Fibroblast of lung (primary cell): ENCODE results near the gene DCD. TPM values are rescaled to one million over a fixed set of nuclear protein-coding genes. Genes with fewer than 3 reads are reported as not detected.

ENCODE experiments used
- DNase-seq, 2 donors: peaks; one replicate each; pipeline versions ENCODE4 v3.0.0 to v3.0.0-alpha.2; 2010; ENCODE audit warnings: low read depth in 2 of 2
- H2AFZ ChIP-seq: 2 replicates; pipeline ENCODE4 v1.5.1; 2012; ENCODE audit warnings: low read length, control low read depth, inconsistent platforms
- H3K27ac ChIP-seq: 2 replicates; pipeline ENCODE4 v1.5.1; 2011; ENCODE audit warnings: low read length, control low read depth; ENCODE audit not compliant: insufficient read depth
- H3K27me3 ChIP-seq: 2 replicates; pipeline ENCODE4 v1.5.1; 2011; ENCODE audit warnings: mild to moderate bottlenecking, low read length; ENCODE audit not compliant: control insufficient read depth, insufficient read depth
- H3K36me3 ChIP-seq: 2 replicates; pipeline ENCODE4 v1.5.1; 2011; ENCODE audit warnings: low read length; ENCODE audit not compliant: control insufficient read depth, insufficient read depth
- H3K4me1 ChIP-seq: 2 replicates; pipeline ENCODE4 v1.5.1; 2011; ENCODE audit warnings: low read length; ENCODE audit not compliant: control insufficient read depth, insufficient read depth; ENCODE audit errors: extremely low read depth
- H3K4me2 ChIP-seq: 2 replicates; pipeline ENCODE4 v1.5.1; 2011; ENCODE audit warnings: low read length, control low read depth; ENCODE audit not compliant: insufficient read depth; ENCODE audit errors: extremely low read depth
- H3K4me3 ChIP-seq, 4 experiments: fragments of 200-600 bp in 1 of 4; sonication (generic) in 1 of 4; replicated peaks in 1 of 4; 2 replicates each; pipeline ENCODE4 v1.5.1; 2011 to 2016; ENCODE audit warnings: low read length in 4 of 4, low read depth in 3 of 4, mild to moderate bottlenecking in 3 of 4, control low read depth in 2 of 4, inconsistent platforms in 1 of 4, mixed read lengths in 1 of 4; ENCODE audit not compliant: insufficient read depth in 1 of 4; ENCODE audit errors: control extremely low read depth in 1 of 4
- H3K79me2 ChIP-seq: 2 replicates; pipeline ENCODE4 v1.5.1; 2012; ENCODE audit warnings: mild to moderate bottlenecking, low read length, inconsistent platforms; ENCODE audit not compliant: control insufficient read depth, insufficient read depth
- H3K9ac ChIP-seq: 2 replicates; pipeline ENCODE4 v1.5.1; 2011; ENCODE audit warnings: mild to moderate bottlenecking, low read length, control low read depth; ENCODE audit not compliant: insufficient read depth
- H3K9me3 ChIP-seq: 2 replicates; pipeline ENCODE4 v1.5.1; 2012; ENCODE audit warnings: low read depth, low read length; ENCODE audit not compliant: control insufficient read depth, insufficient read depth
- H4K20me1 ChIP-seq: 2 replicates; pipeline ENCODE4 v1.5.1; 2011; ENCODE audit warnings: low read length; ENCODE audit not compliant: control insufficient read depth, insufficient read depth; ENCODE audit errors: extremely low read depth
- EZH2 ChIP-seq: IDR thresholded peaks from 2 replicates; pipeline ENCODE4 v1.5.1; 2012; ENCODE audit warnings: low read length, control low read depth, mild to moderate bottlenecking; ENCODE audit errors: missing control alignments
- polyA plus RNA-seq, 2 donors: library from polyadenylated mRNA; depleted of rRNA in 1 of 2; stranded (reverse) in 1 of 2; unstranded in 1 of 2; fragments of >200 nt; gene quantifications; 2 replicates each; pipeline ENCODE4 v1.2.1, GENCODE V29; 2011 to 2012; ENCODE audit warnings: missing spikeins in 1 of 2
- total RNA-seq: library from RNA; depleted of rRNA; stranded (reverse); fragments of >200 nt; gene quantifications from 2 replicates; pipeline ENCODE4 v1.2.1, GENCODE V29; 2014
- TF ChIP-seq, protein P1 (sequence below), 2 donors: IDR thresholded peaks in 1 of 2; conservative IDR thresholded peaks in 1 of 2; 1 replicate in 1 of 2; 2 replicates in 1 of 2; pipeline ENCODE4 v1.5.1; 2011 to 2012; ENCODE audit warnings: low read length in 2 of 2, control low read depth in 1 of 2, inconsistent platforms in 1 of 2, low read depth in 1 of 2, mild to moderate bottlenecking in 1 of 2

Gene DCD
- total and polyA plus RNA-seq, 2 donors (not counting 1 experiment from before 2014, with no cell fraction given) = not detected

DNA sequence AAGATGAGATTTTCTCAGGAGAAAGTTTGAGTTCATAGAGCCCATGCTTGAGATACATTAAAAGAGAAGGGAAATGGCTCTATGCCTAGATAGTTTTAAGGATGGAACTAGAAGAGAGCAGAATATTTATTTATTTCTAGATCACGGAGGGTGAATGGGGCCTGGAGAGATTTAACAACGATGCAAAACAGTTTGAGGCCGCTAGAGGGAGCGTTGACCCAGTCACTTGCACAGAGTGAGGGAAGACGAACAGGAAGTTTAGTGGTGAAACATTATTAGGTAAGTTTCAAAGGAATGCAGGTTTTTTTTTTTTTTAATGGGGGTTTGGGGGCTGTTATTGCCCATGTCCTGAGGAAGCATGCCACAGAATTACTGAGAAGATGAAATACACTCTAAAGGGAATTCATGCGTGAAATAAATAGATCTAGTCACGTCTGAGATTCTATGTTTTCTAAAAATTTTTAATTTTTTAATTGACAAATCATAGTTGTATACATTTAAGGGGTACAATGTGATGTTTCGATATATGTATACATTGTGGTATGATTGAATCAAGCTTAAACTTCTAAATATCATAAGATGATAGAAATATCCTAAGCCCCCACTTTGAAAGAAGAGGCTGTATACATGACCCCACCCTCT is 44.9 kb downstream of the DCD start:
- Histone ChIP-seq H3K4me3 (no peak overlapping the region), H4K20me1 (no peaks in the 10 kb centered on the region), H3K4me1 (no peaks in the 10 kb centered on the region), H3K9ac (no peak overlapping the region), H3K27me3 (no peaks in the 10 kb centered on the region), H3K79me2 (no peaks in the 10 kb centered on the region), H3K36me3 (no peaks in the 10 kb centered on the region), H3K4me2 (no peak overlapping the region), H2AFZ (no peak overlapping the region), H3K9me3 (no peaks in the 10 kb centered on the region), H3K27ac (no peak overlapping the region)
- no peak for TF ChIP-seq EZH2
- TF ChIP-seq, protein P1, sequence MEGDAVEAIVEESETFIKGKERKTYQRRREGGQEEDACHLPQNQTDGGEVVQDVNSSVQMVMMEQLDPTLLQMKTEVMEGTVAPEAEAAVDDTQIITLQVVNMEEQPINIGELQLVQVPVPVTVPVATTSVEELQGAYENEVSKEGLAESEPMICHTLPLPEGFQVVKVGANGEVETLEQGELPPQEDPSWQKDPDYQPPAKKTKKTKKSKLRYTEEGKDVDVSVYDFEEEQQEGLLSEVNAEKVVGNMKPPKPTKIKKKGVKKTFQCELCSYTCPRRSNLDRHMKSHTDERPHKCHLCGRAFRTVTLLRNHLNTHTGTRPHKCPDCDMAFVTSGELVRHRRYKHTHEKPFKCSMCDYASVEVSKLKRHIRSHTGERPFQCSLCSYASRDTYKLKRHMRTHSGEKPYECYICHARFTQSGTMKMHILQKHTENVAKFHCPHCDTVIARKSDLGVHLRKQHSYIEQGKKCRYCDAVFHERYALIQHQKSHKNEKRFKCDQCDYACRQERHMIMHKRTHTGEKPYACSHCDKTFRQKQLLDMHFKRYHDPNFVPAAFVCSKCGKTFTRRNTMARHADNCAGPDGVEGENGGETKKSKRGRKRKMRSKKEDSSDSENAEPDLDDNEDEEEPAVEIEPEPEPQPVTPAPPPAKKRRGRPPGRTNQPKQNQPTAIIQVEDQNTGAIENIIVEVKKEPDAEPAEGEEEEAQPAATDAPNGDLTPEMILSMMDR (conservative IDR thresholded peaks at IDR 0.05 in 1 of 2, IDR thresholded peaks at IDR 0.05 in 1 of 2; ENCODE audit: low read depth in 1 of 2, low read length in 2 of 2) = peak; percentile 90 to 96
- peak; percentile 61 to 65 for DNase-seq

DNA sequence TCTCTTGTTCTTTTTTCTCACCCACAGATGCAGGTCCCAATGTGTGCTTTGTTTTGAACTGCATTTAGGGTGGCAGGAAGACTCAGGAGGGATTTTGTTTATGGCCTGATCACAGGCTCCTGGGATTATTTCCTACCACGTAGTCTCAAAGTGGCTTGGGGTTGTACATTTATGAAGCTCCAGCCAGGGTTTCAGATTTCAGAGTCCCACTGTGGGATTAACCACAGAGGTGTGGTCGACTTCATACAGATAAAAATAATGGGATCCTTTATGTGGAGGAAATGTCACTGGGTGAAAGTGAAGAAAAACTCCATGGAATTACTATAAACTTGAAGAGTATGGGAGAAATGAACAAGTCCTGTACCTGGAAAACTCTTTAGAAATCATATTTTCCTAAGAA is 45.5 kb downstream of the DCD start:
- Histone ChIP-seq H3K79me2 (no peaks in the 10 kb centered on the region), H3K36me3 (no peaks in the 10 kb centered on the region), H2AFZ (no peak overlapping the region), H4K20me1 (no peaks in the 10 kb centered on the region), H3K27me3 (no peaks in the 10 kb centered on the region), H3K9ac (no peak overlapping the region), H3K4me3 (no peak overlapping the region), H3K9me3 (no peaks in the 10 kb centered on the region), H3K4me2 (no peak overlapping the region), H3K4me1 (no peaks in the 10 kb centered on the region), H3K27ac (no peak overlapping the region)
- DNase-seq = no peak
- TF ChIP-seq, protein P1 (conservative IDR thresholded peaks at IDR 0.05 in 1 of 2, IDR thresholded peaks at IDR 0.05 in 1 of 2; ENCODE audit: low read depth in 1 of 2, low read length in 2 of 2) = no peak
- TF ChIP-seq EZH2 = no peak

DNA sequence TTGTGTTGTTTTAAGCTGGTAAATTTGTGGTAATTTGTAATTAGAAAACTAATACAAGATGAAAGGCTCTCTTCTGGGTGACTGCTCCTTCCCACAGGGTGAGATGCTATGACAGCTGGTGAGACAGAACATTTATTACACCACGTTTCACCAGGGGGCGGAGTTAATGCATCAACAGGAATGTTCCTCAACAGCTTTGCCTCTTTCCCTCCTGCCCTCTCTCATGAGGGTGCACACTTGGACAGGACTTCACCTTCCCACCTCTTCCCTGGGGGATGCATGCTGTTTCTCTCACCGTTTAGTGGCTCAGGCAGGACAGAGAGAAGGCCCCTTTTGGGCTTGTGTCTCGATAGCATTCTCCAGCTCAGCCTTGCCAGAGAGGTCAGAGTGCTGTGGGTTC is 46.3 kb downstream of the DCD start:
- no peak overlapping the region for H3K4me3 ChIP-seq
- no peak for TF ChIP-seq EZH2
- TF ChIP-seq, protein P1 (conservative IDR thresholded peaks at IDR 0.05 in 1 of 2, IDR thresholded peaks at IDR 0.05 in 1 of 2; ENCODE audit: low read depth in 1 of 2, low read length in 2 of 2) = no peak
- no peaks in the 10 kb centered on the region for H3K36me3 ChIP-seq
- H3K9me3 ChIP-seq = no peaks in the 10 kb centered on the region
- H3K27ac ChIP-seq = no peak overlapping the region
- H2AFZ ChIP-seq = no peak overlapping the region
- H3K9ac ChIP-seq = no peak overlapping the region
- no peak for DNase-seq
- H3K4me2 ChIP-seq = no peak overlapping the region
- H3K79me2 ChIP-seq = no peaks in the 10 kb centered on the region
- no peaks in the 10 kb centered on the region for H3K4me1 ChIP-seq
- no peaks in the 10 kb centered on the region for H3K27me3 ChIP-seq
- H4K20me1 ChIP-seq = no peaks in the 10 kb centered on the region
